GM19239 (cell line): ENCODE data around the gene ANTXR1.

Experiments
- DNase-seq: peaks from one replicate; pipeline ENCODE4 v3.0.0; 2011; ENCODE audit warnings: low spot score; ENCODE audit not compliant: insufficient read length
- FAIRE-seq: peaks from 2 replicates; lab custom pipeline; 2011; peaks lifted over from hg19 to GRCh38; lab: Jason Lieb, UNC

The ANTXR1 gene

GRCh38 chr2:69152847-69153583 lies 140.0 kb downstream of the ANTXR1 start:
- no peak for FAIRE-seq

GRCh38 chr2:69154106-69154505 lies 141.1 kb downstream of the ANTXR1 start:
- DNase-seq (no peak), FAIRE-seq (no peak)

More at GRCh38 chr2:69152847-69153583, 140.0 kb downstream of the ANTXR1 start:
- no peak for DNase-seq

GRCh38 chr2:69156624-69157023 lies 143.6 kb downstream of the ANTXR1 start:
- DNase-seq (no peak), FAIRE-seq (no peak)

- no peak for DNase-seq
- FAIRE-seq: no peak
Observed at GRCh38 chr2:69157441-69157840, 144.5 kb downstream of the ANTXR1 start.

- DNase-seq (no peak), FAIRE-seq (no peak)
Observed at GRCh38 chr2:69159986-69160385, 147.0 kb downstream of the ANTXR1 start.

- no peak for DNase-seq
- no peak for FAIRE-seq
Observed at GRCh38 chr2:69162057-69162456, 149.1 kb downstream of the ANTXR1 start.

- DNase-seq: no peak
- FAIRE-seq: no peak
Observed at GRCh38 chr2:69163109-69163508, 150.1 kb downstream of the ANTXR1 start.

- FAIRE-seq: no peak
- no peak for DNase-seq
Observed at GRCh38 chr2:69163556-69163955, 150.6 kb downstream of the ANTXR1 start.

GRCh38 chr2:69164061-69164778 lies 151.2 kb downstream of the ANTXR1 start:
- FAIRE-seq: no peak
- DNase-seq: no peak

GRCh38 chr2:69165091-69165880 lies 152.3 kb downstream of the ANTXR1 start:
- no peak for FAIRE-seq
- no peak for DNase-seq

- no peak for FAIRE-seq
- DNase-seq: no peak
Observed at GRCh38 chr2:69166465-69166811, 153.5 kb downstream of the ANTXR1 start.

GRCh38 chr2:69166812-69167468 lies 154.0 kb downstream of the ANTXR1 start:
- DNase-seq (no peak), FAIRE-seq (no peak)

- no peak for FAIRE-seq
Observed at GRCh38 chr2:69167469-69167822, 154.5 kb downstream of the ANTXR1 start.

GRCh38 chr2:69168144-69168813 lies 155.3 kb downstream of the ANTXR1 start:
- FAIRE-seq (no peak), DNase-seq (no peak)

More at GRCh38 chr2:69167469-69167822, 154.5 kb downstream of the ANTXR1 start:
- no peak for DNase-seq

- DNase-seq (no peak), FAIRE-seq (no peak)
Observed at GRCh38 chr2:69168950-69169654, 156.1 kb downstream of the ANTXR1 start.

- no peak for FAIRE-seq
- DNase-seq: no peak
Observed at GRCh38 chr2:69169655-69170389, 156.8 kb downstream of the ANTXR1 start.

- no peak for DNase-seq
- FAIRE-seq: no peak
Observed at GRCh38 chr2:69170661-69171060, 157.7 kb downstream of the ANTXR1 start.

- FAIRE-seq (no peak), DNase-seq (no peak)
Observed at GRCh38 chr2:69171116-69171896, 158.3 kb downstream of the ANTXR1 start.
